ENCODE data around the gene PLAGL1.

The PLAGL1 gene

DNA sequence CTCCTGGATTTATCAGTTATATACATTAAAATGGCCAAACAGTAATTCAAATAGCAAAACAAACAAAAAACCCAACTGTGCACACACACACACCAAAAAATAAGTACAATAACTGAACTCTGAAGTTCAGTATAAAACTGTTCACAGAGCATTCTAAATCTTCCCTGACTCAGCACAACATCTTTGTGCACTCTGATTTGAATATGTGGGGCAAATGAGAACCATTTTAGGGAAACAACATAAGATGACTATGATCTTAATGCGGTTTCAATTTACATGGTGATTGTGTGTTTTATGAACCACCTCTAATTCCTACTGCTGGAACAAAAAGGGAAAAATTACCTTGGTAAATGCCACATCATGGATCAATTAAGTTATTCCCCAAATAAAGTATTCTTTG, 41.7 kb downstream of the PLAGL1 start:
- no peak for DNase-seq (ENCODE audit: low read depth in 2 of 2)

DNA sequence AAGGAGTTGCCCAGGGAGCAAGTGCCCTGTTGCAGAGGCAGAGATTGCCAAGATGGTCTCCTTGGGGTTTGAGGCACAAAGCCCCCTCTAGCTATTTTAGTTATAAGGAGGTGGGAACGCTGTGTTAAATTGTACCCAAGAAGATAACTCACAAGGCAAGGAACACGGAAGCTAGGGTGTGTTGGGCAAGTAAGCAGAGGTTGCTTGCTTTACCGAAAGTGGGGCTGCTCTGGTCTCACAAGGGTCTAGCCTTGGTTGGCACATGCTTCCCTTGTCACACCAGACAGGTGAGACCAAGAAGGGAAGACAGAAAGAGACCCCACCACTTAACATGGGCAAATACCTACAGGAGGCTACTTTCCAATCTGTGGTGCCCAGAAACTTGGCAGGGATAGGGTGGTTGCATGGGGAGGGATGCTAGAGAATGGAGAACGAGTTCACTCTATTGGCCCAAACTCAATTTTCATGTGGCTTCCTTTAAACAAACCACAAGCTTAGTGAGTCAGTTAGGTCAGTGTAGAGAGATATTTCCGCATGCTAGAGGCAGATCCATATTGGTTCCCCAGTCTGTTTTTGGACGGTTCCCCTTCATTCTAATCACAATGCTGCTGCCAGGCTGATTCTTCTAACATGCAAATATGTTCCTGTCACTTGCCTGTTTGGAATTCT, 42.4 kb downstream of the PLAGL1 start:
- DNase-seq (ENCODE audit: low read depth in 2 of 2): no peak

DNA sequence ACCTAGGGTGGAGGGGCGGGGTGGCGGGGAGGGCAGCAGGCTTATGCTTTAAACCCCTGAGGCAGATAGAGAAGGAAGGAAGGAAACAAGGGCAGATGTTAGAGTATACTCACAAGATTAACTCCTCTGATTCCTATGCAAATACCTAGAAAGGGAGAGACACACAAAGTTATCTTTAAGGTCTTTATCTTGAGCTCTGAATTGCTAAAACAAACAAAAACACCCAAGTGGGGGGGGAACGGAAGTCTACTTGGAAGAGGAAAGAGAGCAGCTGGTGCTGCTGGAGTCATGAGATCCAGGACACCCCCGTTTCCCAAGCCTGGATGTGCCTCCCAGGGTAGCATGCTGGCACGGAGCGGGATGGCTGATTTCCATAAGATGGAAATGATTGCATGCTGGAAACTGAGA, 43.4 kb downstream of the PLAGL1 start:
- no peak for DNase-seq (ENCODE audit: low read depth in 2 of 2)

DNA sequence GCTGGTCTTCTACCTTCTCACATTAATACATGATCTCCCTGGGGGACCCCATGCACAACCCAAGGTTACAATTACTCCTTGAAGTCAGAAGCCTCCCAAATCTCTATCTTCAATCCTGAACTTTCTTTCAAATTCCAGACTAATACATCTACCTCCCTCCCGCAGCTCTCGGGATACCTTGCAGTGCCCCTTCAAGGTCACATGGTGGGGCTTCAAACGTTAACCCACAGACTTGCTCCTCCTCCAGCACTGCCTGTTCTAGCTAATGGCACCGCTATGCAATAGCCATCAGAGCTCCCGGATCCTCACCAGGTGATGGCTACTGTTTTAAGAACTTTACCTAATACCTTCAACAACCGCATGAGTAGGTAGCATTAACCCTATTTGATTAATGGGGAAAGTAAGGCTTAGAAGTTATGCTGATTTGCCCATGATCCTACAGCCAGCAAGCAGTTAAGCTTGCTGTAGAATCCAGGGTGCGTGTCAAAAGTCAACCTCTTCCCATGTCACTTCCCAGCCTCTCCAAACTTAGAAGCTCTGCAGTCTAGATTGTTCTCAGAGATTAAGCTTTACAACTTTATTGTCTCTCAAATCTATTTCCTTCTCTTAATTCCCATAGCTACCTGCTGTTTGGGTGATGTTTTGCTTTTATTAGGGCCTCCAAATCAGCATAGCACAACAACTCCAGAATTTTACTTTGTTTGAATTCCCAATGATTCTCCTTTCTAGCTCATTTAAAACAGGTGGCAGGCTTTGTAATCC, 44.7 kb downstream of the PLAGL1 start:
- DNase-seq (ENCODE audit: low read depth in 2 of 2): no peak

DNA sequence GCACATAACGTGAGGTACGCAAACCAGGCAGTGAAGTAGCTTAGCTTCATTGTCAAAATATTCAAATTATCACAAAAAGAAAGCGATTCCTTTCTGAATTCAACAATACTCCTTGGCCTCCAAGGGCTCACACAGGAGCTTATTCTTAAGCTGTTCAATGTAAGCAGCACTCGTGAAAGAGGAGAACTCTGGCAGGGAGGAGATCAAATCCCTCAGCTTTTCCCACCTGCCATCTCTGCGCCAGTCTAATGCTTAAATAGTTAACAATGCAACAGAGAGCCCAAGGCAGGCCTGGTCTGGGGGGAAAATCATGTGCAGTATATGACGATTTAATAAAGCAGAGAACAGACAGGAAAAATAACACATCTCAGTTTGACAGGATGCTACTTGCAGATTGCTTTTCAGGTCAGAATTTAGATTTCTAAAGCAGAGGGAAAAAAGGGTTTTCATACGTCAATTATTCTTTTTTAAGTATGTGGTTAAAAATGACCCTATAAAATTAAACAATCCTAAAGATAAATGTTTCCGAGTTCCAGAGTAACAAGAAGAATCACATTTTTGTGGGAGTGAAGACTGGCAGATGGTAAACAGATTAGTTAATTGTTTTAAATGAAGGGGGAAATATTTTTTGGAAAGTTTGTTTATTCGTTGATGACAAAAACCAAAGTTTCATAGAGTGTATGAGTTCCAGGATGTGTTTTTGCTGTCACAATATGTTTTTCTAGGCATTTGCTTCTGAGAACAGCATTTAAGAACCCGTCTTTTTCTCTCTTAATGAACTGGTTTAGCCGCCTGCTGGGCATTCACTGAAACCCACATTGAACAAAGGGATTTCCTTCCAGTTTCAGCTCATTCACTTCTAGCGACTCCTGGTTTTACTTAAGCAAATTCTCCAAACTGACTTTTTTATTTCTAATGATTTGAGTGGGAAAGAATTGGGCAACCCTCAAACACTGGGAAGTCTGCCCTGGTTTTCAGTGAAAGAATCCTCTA, 45.9 kb downstream of the PLAGL1 start:
- DNase-seq (ENCODE audit: low read depth in 2 of 2): no peak

DNA sequence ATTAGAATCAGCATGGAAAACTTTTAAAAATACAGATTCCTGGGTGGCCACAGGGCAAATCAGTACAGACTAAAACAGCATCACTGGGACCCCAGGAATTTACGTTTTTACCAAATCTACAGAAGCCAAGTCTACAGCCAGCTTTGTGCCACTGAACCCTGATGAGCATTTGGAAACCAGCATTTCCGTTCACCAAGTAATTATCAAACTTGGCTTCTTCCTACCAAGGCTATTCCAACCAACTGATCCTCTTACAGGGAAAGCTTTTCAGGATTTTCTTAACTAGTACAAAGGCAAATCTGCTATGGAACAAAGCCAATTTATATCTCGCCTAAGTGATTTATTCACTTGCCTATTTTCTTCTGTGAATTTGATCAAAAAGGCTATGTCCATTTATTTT, 47.0 kb downstream of the PLAGL1 start:
- DNase-seq (ENCODE audit: low read depth in 2 of 2): no peak

DNA sequence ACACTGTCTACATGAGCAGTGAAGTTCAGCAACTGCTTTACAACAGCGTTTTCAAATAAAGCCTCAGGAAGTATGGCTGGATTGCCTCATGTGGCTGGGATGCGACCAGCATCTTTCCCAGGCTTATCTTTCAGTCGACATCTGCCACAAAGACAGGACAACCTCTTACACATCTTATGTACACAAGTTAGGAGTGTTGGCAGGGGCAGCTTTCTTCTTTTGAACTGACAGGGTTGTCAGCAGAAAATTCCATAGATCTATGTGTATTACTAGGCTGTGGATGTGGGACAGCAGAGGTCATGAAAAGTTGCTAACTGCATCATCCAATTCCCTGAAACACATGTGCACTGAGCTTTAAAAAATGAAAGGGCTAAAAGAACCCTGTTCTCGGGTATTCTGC, 48.1 kb downstream of the PLAGL1 start:
- no peak for DNase-seq (ENCODE audit: low read depth in 2 of 2)

- DNase-seq (ENCODE audit: low read depth in 2 of 2): no peak
These were observed 49.1 kb downstream of the PLAGL1 start for GRCh38 chr6:143958839-143959399.

DNA sequence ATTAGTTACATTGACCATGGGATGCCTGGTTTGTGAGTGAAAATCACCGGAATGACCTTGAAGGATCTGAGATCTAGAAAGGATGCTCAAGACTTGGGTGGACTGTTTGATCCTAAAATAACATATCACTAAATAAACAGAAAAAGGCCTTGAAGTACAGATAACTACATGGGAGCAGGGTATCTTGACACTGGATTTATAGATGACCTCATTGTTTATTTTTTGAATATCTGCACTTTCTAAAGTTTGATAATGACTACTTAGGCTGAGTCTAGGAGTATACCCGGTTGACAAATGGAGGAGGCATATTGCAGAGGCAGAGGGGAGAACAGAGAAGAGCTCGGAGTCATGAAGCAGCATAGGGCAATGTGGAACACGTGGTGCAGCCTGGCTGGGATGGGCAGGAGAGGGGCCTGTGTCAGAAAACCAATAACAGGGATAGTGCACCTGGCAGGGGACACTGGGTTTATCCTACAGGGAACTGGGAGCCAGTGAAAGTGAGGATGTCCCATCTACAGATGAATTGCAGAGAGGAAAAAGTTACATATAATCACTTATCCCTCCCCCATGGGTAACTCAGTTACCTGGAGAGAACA, 50.3 kb downstream of the PLAGL1 start:
- DNase-seq (ENCODE audit: low read depth in 2 of 2): no peak

DNA sequence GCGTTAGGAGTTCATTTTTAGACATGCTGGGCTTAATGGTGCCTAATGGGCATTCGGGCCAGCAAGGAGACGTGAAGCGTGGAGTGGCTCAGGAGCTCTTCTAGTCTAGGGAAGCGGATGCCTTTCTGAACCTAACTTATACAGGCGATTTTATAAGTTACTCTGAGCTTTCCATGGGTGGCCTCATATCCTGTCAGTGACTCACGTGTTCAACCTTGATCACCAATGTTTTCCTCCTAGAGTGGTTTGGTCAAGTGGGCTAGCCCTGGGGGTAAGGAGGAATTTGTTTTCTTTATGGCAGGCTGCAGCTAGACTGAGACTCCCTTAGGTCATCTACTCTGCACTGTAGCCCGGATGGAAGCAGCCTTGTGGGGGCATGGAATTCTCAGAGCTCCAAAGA, 52.1 kb downstream of the PLAGL1 start:
- no peak for DNase-seq (ENCODE audit: low read depth in 2 of 2)

GRCh38 chr6:143953922-143954321, 54.1 kb downstream of the PLAGL1 start:
- DNase-seq (ENCODE audit: low read depth in 2 of 2): no peak

DNA sequence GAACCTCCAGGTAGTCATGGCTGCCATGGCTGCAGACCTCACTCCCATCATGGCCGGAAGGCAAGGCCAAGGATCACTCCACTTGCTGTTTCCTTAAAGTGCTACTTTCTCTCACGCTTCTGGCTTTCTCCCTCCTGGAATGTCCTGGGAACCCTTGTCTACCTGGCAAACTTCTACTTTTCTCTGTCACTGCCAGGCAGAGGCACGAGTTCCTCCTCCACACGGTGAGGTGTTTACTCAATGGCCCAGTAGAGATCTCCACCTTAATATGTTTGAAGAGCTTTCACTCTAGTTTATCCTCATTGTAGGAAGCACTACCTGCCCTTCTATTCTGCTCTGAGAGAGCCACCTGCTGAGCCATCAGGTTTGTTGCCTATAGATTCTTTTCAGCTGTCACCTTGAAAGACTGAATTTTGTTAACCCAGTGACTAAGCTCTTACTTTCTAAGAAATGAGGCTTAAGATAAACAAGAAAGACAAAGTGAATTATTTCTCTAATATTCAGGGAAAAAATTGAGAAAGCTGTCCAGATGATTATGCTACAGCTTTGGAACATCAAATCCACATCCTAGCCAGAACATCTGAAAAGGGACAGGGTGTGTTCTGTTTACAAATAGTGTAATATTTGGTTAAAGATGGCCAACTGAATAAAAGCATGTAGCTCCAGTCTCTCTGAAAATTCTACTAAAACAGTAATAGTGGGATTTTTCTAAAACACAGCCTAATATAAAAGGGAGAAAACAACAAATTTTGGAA, 54.9 kb downstream of the PLAGL1 start:
- DNase-seq (ENCODE audit: low read depth in 2 of 2): no peak

GRCh38 chr6:143952060-143952778, 55.8 kb downstream of the PLAGL1 start:
- no peak for DNase-seq (ENCODE audit: low read depth in 2 of 2)

DNA sequence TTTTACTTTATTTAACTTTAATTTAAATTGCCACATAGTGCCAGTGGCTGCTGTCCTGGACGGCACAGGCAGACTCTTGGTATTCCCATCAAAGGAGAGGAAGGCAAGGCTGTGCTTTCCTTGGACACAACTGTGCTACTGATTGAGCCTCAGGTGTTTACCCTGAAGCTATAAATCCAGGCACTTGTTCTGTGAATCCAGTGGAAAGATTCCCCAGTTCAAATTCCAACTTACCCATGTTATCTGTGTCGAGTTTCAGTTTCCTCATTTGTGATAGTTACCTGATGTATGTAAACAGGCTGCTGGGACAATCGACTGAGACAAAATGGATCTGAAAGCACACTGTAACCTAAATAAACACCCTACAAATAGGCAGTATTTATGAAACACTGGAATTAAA, 57.2 kb downstream of the PLAGL1 start:
- DNase-seq (ENCODE audit: low read depth in 2 of 2): no peak

DNA sequence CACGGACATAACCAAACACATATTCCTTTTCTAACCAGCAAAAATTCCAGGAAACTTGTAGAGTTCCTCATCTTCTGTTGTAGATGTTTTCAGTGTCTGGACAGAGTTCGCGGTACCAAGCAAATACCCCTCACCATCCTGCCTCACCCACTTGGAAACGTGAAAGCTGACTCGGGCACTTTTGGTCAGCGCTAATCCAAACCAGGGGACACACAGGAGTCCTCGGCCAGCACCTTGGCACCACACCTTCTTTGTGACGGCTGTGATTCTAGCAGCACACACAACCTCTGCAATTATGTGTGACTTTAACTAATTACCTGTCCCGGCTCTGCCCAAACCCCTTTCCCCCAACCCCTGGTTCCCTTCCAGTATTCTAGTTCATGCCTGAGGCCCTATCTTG, 58.1 kb downstream of the PLAGL1 start:
- no peak for DNase-seq (ENCODE audit: low read depth in 2 of 2)

GRCh38 chr6:143949535-143949934, 58.5 kb downstream of the PLAGL1 start:
- no peak for DNase-seq (ENCODE audit: low read depth in 2 of 2)

- no peak for DNase-seq (ENCODE audit: low read depth in 2 of 2)
These were observed 59.9 kb downstream of the PLAGL1 start for GRCh38 chr6:143948208-143948607.

GRCh38 chr6:143941852-143942627, 66.0 kb downstream of the PLAGL1 start:
- DNase-seq (ENCODE audit: low read depth in 2 of 2): peak in 1 of 2 donors; percentile 32

GRCh38 chr6:143940011-143940597, 68.0 kb downstream of the PLAGL1 start:
- DNase-seq (ENCODE audit: low read depth in 2 of 2): peak in 1 of 2 donors; percentile 10
